Gastroesophageal sphincter (tissue), 4 donors: ENCODE data around the gene NCOA6. TPM values are rescaled to one million over a fixed set of nuclear protein-coding genes. Genes with fewer than 3 reads are reported as not detected.

Experiments
- ATAC-seq: fragments of 150-250 bp; one replicate; pipeline ENCODE4 v1.9.1; 2016; ENCODE audit warnings: mild to moderate bottlenecking, moderate library complexity
- H3K27ac ChIP-seq, 4 donors: fragments of 200-600 bp; sonication (generic) in 3 of 4; 1 replicate in 3 of 4; 2 replicates in 1 of 4; pipeline ENCODE4 v1.5.1; 2016 to 2019
- H3K27me3 ChIP-seq: fragments of 200-600 bp; sonication (generic); one replicate; pipeline ENCODE4 v1.5.1; 2019
- H3K36me3 ChIP-seq, 2 donors: fragments of 200-600 bp; sonication (generic); one replicate each; pipeline ENCODE4 v1.5.1; 2019; ENCODE audit warnings: control low read depth in 1 of 2
- H3K4me1 ChIP-seq, 3 donors: fragments of 200-600 bp; sonication (generic); 1 replicate in 2 of 3; 2 replicates in 1 of 3; pipeline ENCODE4 v1.5.1; 2016 to 2019; ENCODE audit warnings: control low read depth in 2 of 3
- H3K4me3 ChIP-seq, 2 donors: fragments of 200-600 bp; sonication (generic); one replicate each; pipeline ENCODE4 v1.5.1; 2019; ENCODE audit warnings: mild to moderate bottlenecking in 1 of 2, moderate library complexity in 1 of 2
- H3K9me3 ChIP-seq, 3 donors: fragments of 200-600 bp; sonication (generic); one replicate each; pipeline ENCODE4 v1.5.1; 2017 to 2019; ENCODE audit warnings: control low read depth in 2 of 3
- CTCF ChIP-seq, 4 experiments: fragments of 200-600 bp in 2 of 4; fragments of 450-650 bp in 2 of 4; sonication (generic) in 1 of 4; IDR thresholded peaks; one replicate each; pipeline ENCODE4 v1.5.1; 2017 to 2019; ENCODE audit warnings: antibody characterized with exemption in 4 of 4, mild to moderate bottlenecking in 2 of 4, moderate library complexity in 2 of 4
- EP300 ChIP-seq: sonication (generic); formaldehyde crosslinking; IDR thresholded peaks from one replicate; pipeline ENCODE4 v1.6.1; 2017; ENCODE audit warnings: antibody characterized with exemption, mild to moderate bottlenecking
- POLR2A ChIP-seq, 2 donors: fragments of 450-650 bp; IDR thresholded peaks; one replicate each; pipeline ENCODE4 v1.6.1; 2017; ENCODE audit warnings: antibody characterized with exemption in 2 of 2, mild to moderate bottlenecking in 2 of 2, moderate library complexity in 1 of 2
- POLR2AphosphoS5 ChIP-seq: sonication (generic); formaldehyde crosslinking; IDR thresholded peaks from one replicate; pipeline ENCODE4 v1.6.1; 2017; ENCODE audit warnings: antibody characterized with exemption
- WGBS, 2 donors: methylation state at CpG; one replicate each; pipeline ENCODE4 v1.1.5; 2018; ENCODE audit warnings: low coverage in 1 of 2; 5-methylcytosine and 5-hydroxymethylcytosine counted together
- total RNA-seq, 4 donors: library from RNA; depleted of rRNA; stranded (reverse); fragments of >200 nt; gene quantifications; one replicate each; pipeline ENCODE4 v1.1.0, GENCODE V29; 2016

NCOA6 gene
- total RNA-seq, 4 donors from 2014 or later = 15.2 to 37.0 (median 25.8) TPM

- Histone ChIP-seq H3K4me1 (peaks cover 0 to 10% (median 0%) of the 10 kb centered on the region in 3 donors), H3K36me3 (peaks cover 0 to 86% of the 10 kb centered on the region in 2 donors), H3K9me3 (no peaks in the 10 kb centered on the region), H3K27ac (no peak overlapping the region), H3K4me3 (no peak overlapping the region), H3K27me3 (no peaks in the 10 kb centered on the region)
- WGBS, 2 donors = 93 to 100% methylated on average over 2 of the region's 2 CpGs
- TF ChIP-seq POLR2A (IDR thresholded peaks at IDR 0.05) (no peak), EP300 (no peak), POLR2AphosphoS5 (no peak), CTCF (IDR thresholded peaks at IDR 0.05) (no peak)
- no peak for ATAC-seq
Observed at GRCh38 chr20:34748709-34749108, 76.7 kb downstream of the NCOA6 start.

GRCh38 chr20:34747479-34747878 is 78.0 kb downstream of the NCOA6 start:
- peaks cover 0 to 86% of the 10 kb centered on the region in 2 donors for H3K36me3 ChIP-seq
- peak overlapping the region in 1 of 4 donors; percentile 29 for H3K27ac ChIP-seq
- 51 to 76% methylated on average over 2 of the region's 2 CpGs for WGBS, 2 donors
- H3K4me1 ChIP-seq = peaks cover 0 to 10% (median 0%) of the 10 kb centered on the region in 3 donors
- ATAC-seq = no peak
- H3K27me3 ChIP-seq = no peaks in the 10 kb centered on the region
- no peak overlapping the region for H3K4me3 ChIP-seq
- TF ChIP-seq POLR2AphosphoS5 (no peak), POLR2A (IDR thresholded peaks at IDR 0.05) (no peak), EP300 (no peak), CTCF (IDR thresholded peaks at IDR 0.05) (no peak)
- H3K9me3 ChIP-seq = no peaks in the 10 kb centered on the region

DNA sequence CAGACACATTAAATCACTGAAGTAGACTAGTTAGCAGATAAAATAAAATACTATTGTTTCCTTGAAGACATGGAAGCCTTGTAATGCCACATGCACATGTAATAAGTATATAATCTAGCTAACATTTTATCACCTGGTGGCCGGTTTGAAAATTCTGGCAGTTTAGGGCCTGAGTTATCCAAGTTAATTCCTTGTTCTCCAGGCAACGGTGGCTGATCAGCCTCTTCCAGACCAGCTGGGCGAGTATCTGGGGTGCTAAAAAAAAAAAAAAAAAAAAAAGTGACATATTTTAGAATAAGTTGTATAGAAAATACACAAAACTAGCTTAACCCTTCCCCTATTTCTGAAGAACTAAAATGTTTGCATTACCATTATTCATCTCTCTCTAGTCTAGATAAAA is 78.8 kb downstream of the NCOA6 start:
- Histone ChIP-seq H3K4me1 (peaks cover 0 to 10% (median 0%) of the 10 kb centered on the region in 3 donors), H3K9me3 (no peaks in the 10 kb centered on the region), H3K27ac (peak overlapping the region in 1 of 4 donors; percentile 29), H3K27me3 (no peaks in the 10 kb centered on the region), H3K36me3 (peaks cover 0 to 86% of the 10 kb centered on the region in 2 donors), H3K4me3 (no peak overlapping the region)
- no peak for ATAC-seq
- WGBS, 2 donors = 49 to 88% methylated on average over 2 to 3 of the region's 3 CpGs
- TF ChIP-seq EP300 (no peak), CTCF (IDR thresholded peaks at IDR 0.05) (no peak), POLR2A (IDR thresholded peaks at IDR 0.05) (no peak), POLR2AphosphoS5 (no peak)

GRCh38 chr20:34744847-34745246 is 80.6 kb downstream of the NCOA6 start:
- Histone ChIP-seq H3K36me3 (peaks cover 0 to 88% of the 10 kb centered on the region in 2 donors), H3K27me3 (no peaks in the 10 kb centered on the region), H3K4me1 (peaks cover 0 to 10% (median 0%) of the 10 kb centered on the region in 3 donors), H3K27ac (no peak overlapping the region), H3K9me3 (no peaks in the 10 kb centered on the region), H3K4me3 (no peak overlapping the region)
- 22 to 25% methylated on average over 1 of the region's 1 CpG for WGBS, 2 donors
- no peak for ATAC-seq
- TF ChIP-seq EP300 (no peak), POLR2A (IDR thresholded peaks at IDR 0.05) (no peak), POLR2AphosphoS5 (no peak), CTCF (IDR thresholded peaks at IDR 0.05) (no peak)

GRCh38 chr20:34744340-34744739 is 81.1 kb downstream of the NCOA6 start:
- TF ChIP-seq POLR2AphosphoS5 = no peak
- no peak for TF ChIP-seq EP300
- TF ChIP-seq CTCF (IDR thresholded peaks at IDR 0.05) = no peak
- TF ChIP-seq POLR2A (IDR thresholded peaks at IDR 0.05) = no peak
- Histone ChIP-seq H3K27me3 (no peaks in the 10 kb centered on the region), H3K36me3 (peaks cover 0 to 88% of the 10 kb centered on the region in 2 donors), H3K9me3 (no peaks in the 10 kb centered on the region), H3K4me1 (peaks cover 0 to 10% (median 0%) of the 10 kb centered on the region in 3 donors), H3K4me3 (no peak overlapping the region), H3K27ac (no peak overlapping the region)
- WGBS, 2 donors = 88 to 96% methylated on average over 3 of the region's 3 CpGs
- no peak for ATAC-seq
